H1 (cell line): ENCODE measurements around the gene AP5Z1. TPM values are rescaled to one million over a fixed set of nuclear protein-coding genes. Genes with fewer than 3 reads are reported as not detected.

Experiments
- CTCF ChIA-PET: fragments of 300-600 bp; sonication (Branson Sonifier 250); formaldehyde crosslinking; loops from one replicate; lab custom pipeline; 2021; ENCODE audit not compliant: partially characterized antibody; lab: Charles Lee
- POLR2A ChIA-PET: fragments of 300-600 bp; sonication (Branson Sonifier 250); formaldehyde crosslinking; loops from one replicate; lab custom pipeline; 2021; ENCODE audit warnings: inconsistent platforms; ENCODE audit not compliant: partially characterized antibody; lab: Charles Lee
- DNase-seq, 2 experiments: peaks; one replicate each; pipeline versions ENCODE4 v3.0.0 to v3.0.0-alpha.2; 2010 to 2022; ENCODE audit warnings: low spot score in 2 of 2, low read depth in 1 of 2, mixed read lengths in 1 of 2
- FAIRE-seq: peaks from 2 replicates; lab custom pipeline; 2011; peaks lifted over from hg19 to GRCh38; lab: Jason Lieb, UNC
- H2AFZ ChIP-seq: 2 replicates; pipeline ENCODE4 v1.8.1; 2012; ENCODE audit warnings: low read length, inconsistent platforms
- H2AK5ac ChIP-seq: 2 replicates; pipeline ENCODE4 v1.6.1; 2013; ENCODE audit warnings: low read depth, low read length
- H2BK120ac ChIP-seq: replicated peaks from 2 replicates; pipeline ENCODE3; 2013; ENCODE audit warnings: low read depth, low read length, inconsistent platforms
- H2BK12ac ChIP-seq: 2 replicates; pipeline ENCODE4 v1.6.1; 2013; ENCODE audit warnings: low read depth, low read length
- H2BK15ac ChIP-seq: 2 replicates; pipeline ENCODE4 v1.6.1; 2013; ENCODE audit warnings: low read length
- H2BK20ac ChIP-seq: 2 replicates; pipeline ENCODE4 v1.6.1; 2013; ENCODE audit warnings: low read length
- H2BK5ac ChIP-seq: 2 replicates; pipeline ENCODE4 v1.6.1; 2013; ENCODE audit warnings: low read depth, low read length
- H3K14ac ChIP-seq: 2 replicates; pipeline ENCODE4 v1.6.1; 2013; ENCODE audit warnings: inconsistent platforms; ENCODE audit not compliant: insufficient read length
- H3K18ac ChIP-seq: 2 replicates; pipeline ENCODE4 v1.6.1; 2013; ENCODE audit warnings: low read length; ENCODE audit errors: extremely low read depth
- H3K23ac ChIP-seq: 2 replicates; pipeline ENCODE4 v1.6.1; 2013; ENCODE audit warnings: inconsistent platforms; ENCODE audit not compliant: insufficient read length
- H3K23me2 ChIP-seq: 2 replicates; pipeline ENCODE4 v1.6.1; 2013; ENCODE audit warnings: low read depth, low read length
- H3K27ac ChIP-seq: 2 replicates; pipeline ENCODE4 v1.6.1; 2011; ENCODE audit warnings: low read depth, low read length, inconsistent platforms
- H3K27me3 ChIP-seq, 4 experiments: replicated peaks in 1 of 4; 1 replicate in 1 of 4; 2 replicates in 3 of 4; pipeline versions ENCODE4 v1.6.1 to v1.8.1; 2011 to 2013; ENCODE audit warnings: low read length in 3 of 4, mild to moderate bottlenecking in 3 of 4, inconsistent platforms in 2 of 4, mixed read lengths in 2 of 4, moderate library complexity in 1 of 4; ENCODE audit not compliant: control insufficient read depth in 3 of 4, insufficient read depth in 3 of 4; ENCODE audit errors: extremely low read depth in 1 of 4
- H3K36me3 ChIP-seq, 4 experiments: 2 replicates each; pipeline versions ENCODE4 v1.6.1 to v1.8.1; 2011 to 2013; ENCODE audit warnings: mild to moderate bottlenecking in 4 of 4, low read length in 3 of 4, moderate library complexity in 2 of 4, control low read depth in 1 of 4, inconsistent platforms in 1 of 4; ENCODE audit not compliant: insufficient read depth in 4 of 4, control insufficient read depth in 2 of 4
- H3K4ac ChIP-seq: replicated peaks from 2 replicates; pipeline ENCODE3; 2013; ENCODE audit warnings: low read length, low read depth, mixed read lengths, inconsistent platforms; ENCODE audit not compliant: insufficient read length
- H3K4me1 ChIP-seq, 4 experiments: replicated peaks in 1 of 4; 1 replicate in 1 of 4; 2 replicates in 3 of 4; pipeline versions ENCODE4 v1.6.1 to v1.8.1; 2011 to 2013; ENCODE audit warnings: low read length in 3 of 4, inconsistent platforms in 2 of 4, mixed read lengths in 1 of 4; ENCODE audit not compliant: insufficient read depth in 4 of 4, control insufficient read depth in 3 of 4
- H3K4me2 ChIP-seq, 2 experiments: 2 replicates each; pipeline versions ENCODE4 v1.6.1 to v1.8.1; 2011 to 2013; ENCODE audit warnings: low read depth in 2 of 2, low read length in 2 of 2, control low read depth in 1 of 2, inconsistent platforms in 1 of 2, mild to moderate bottlenecking in 1 of 2; ENCODE audit not compliant: insufficient read depth in 1 of 2
- H3K4me3 ChIP-seq, 4 experiments: fragments of 200-600, 300-600 bp in 1 of 4; sonication (generic), shearing (Covaris generic), sonication (Bioruptor Twin) in 1 of 4; 2 replicates each; pipeline versions ENCODE4 v1.5.1 to v1.8.1; 2011 to 2016; ENCODE audit warnings: low read length in 4 of 4, low read depth in 3 of 4, control low read depth in 2 of 4, inconsistent platforms in 2 of 4, mild to moderate bottlenecking in 2 of 4, mixed read lengths in 1 of 4, moderate library complexity in 1 of 4; ENCODE audit not compliant: insufficient read depth in 2 of 4; ENCODE audit errors: extremely low read depth in 1 of 4
- H3K56ac ChIP-seq: replicated peaks from 2 replicates; pipeline ENCODE3; 2013; ENCODE audit warnings: low read depth, mild to moderate bottlenecking, mixed read lengths, low read length, inconsistent platforms; ENCODE audit not compliant: insufficient read length
- H3K79me1 ChIP-seq: 2 replicates; pipeline ENCODE4 v1.6.1; 2013; ENCODE audit warnings: low read depth, low read length, control low read depth
- H3K79me2 ChIP-seq, 2 experiments: 2 replicates each; pipeline versions ENCODE4 v1.6.1 to v1.8.1; 2012 to 2013; ENCODE audit warnings: low read length in 2 of 2, mild to moderate bottlenecking in 2 of 2, inconsistent platforms in 1 of 2; ENCODE audit not compliant: insufficient read depth in 2 of 2, control insufficient read depth in 1 of 2
- H3K9ac ChIP-seq, 4 experiments: replicated peaks in 1 of 4; 1 replicate in 1 of 4; 2 replicates in 3 of 4; pipeline versions ENCODE4 v1.6.1 to v1.8.1; 2011 to 2013; ENCODE audit warnings: low read depth in 3 of 4, low read length in 3 of 4, control low read depth in 2 of 4, mild to moderate bottlenecking in 2 of 4, moderate library complexity in 2 of 4, inconsistent platforms in 1 of 4; ENCODE audit errors: extremely low read depth in 1 of 4
- H3K9me3 ChIP-seq, 2 experiments: 2 replicates each; pipeline versions ENCODE4 v1.6.1 to v1.8.1; 2012 to 2013; ENCODE audit warnings: mild to moderate bottlenecking in 2 of 2, moderate library complexity in 2 of 2, control low read depth in 1 of 2, inconsistent platforms in 1 of 2, low read depth in 1 of 2, low read length in 1 of 2, mixed read lengths in 1 of 2; ENCODE audit not compliant: insufficient read depth in 2 of 2
- H4K20me1 ChIP-seq, 2 experiments: replicated peaks in 1 of 2; 2 replicates each; pipeline versions ENCODE3 to v1.8.1; 2011 to 2013; ENCODE audit warnings: inconsistent platforms in 2 of 2, low read length in 2 of 2, mild to moderate bottlenecking in 1 of 2; ENCODE audit not compliant: insufficient read depth in 2 of 2, control insufficient read depth in 1 of 2
- H4K5ac ChIP-seq: 2 replicates; pipeline ENCODE4 v1.6.1; 2013; ENCODE audit warnings: low read length, low read depth, mixed read lengths, inconsistent platforms; ENCODE audit not compliant: insufficient read length
- H4K8ac ChIP-seq: 2 replicates; pipeline ENCODE4 v1.8.0; 2013; ENCODE audit warnings: mild to moderate bottlenecking, moderate library complexity, low read length, inconsistent platforms; ENCODE audit not compliant: insufficient read depth; ENCODE audit errors: extremely low read depth
- H4K91ac ChIP-seq: replicated peaks from 2 replicates; pipeline ENCODE3; 2013; ENCODE audit warnings: low read length, mixed read lengths, inconsistent platforms; ENCODE audit not compliant: insufficient read length
- BACH1 ChIP-seq: IDR thresholded peaks from 2 replicates; pipeline ENCODE4 v1.6.1; 2012; ENCODE audit warnings: low read length, improper control_type of control experiment
- CHD1 ChIP-seq: IDR thresholded peaks from 2 replicates; pipeline ENCODE4 v1.6.1; 2012; ENCODE audit warnings: low read depth, low read length, improper control_type of control experiment
- CTBP2 ChIP-seq: IDR thresholded peaks from 2 replicates; pipeline ENCODE4 v1.7.0; 2011; ENCODE audit warnings: borderline replicate concordance, mild to moderate bottlenecking, moderate library complexity, mixed read lengths, low read length; ENCODE audit not compliant: insufficient read depth, insufficient read length
- FOSL1 ChIP-seq: IDR thresholded peaks from 2 replicates; pipeline ENCODE4 v1.6.1; 2011; ENCODE audit warnings: mild to moderate bottlenecking, low read depth, low read length, moderate library complexity; ENCODE audit not compliant: insufficient read depth
- HDAC2 ChIP-seq, 2 experiments: fragments of 300-600 bp in 1 of 2; sonication (generic) in 1 of 2; IDR thresholded peaks; 2 replicates each; pipeline ENCODE4 v1.6.1; 2011 to 2012; ENCODE audit warnings: low read depth in 2 of 2, low read length in 2 of 2, mild to moderate bottlenecking in 2 of 2, moderate library complexity in 2 of 2, borderline replicate concordance in 1 of 2, inconsistent platforms in 1 of 2
- JUND ChIP-seq: IDR thresholded peaks from 2 replicates; pipeline ENCODE4 v1.6.1; 2011; ENCODE audit warnings: mild to moderate bottlenecking, improper control_type of control experiment, low read length
- KDM4A ChIP-seq: IDR thresholded peaks from one replicate; pipeline ENCODE4 v1.7.1; 2012; ENCODE audit warnings: low read depth, mild to moderate bottlenecking, moderate library complexity, low read length, inconsistent platforms; ENCODE audit not compliant: severe bottlenecking
- NANOG ChIP-seq: IDR thresholded peaks from 2 replicates; pipeline ENCODE4 v1.6.1; 2011; ENCODE audit warnings: low read length, low read depth, mild to moderate bottlenecking, inconsistent platforms; ENCODE audit not compliant: insufficient read depth, poor library complexity, severe bottlenecking
- RXRA ChIP-seq: IDR thresholded peaks from 2 replicates; pipeline ENCODE4 v1.6.1; 2011; ENCODE audit warnings: low read depth, mild to moderate bottlenecking, low read length, moderate library complexity; ENCODE audit not compliant: insufficient read depth
- SP1 ChIP-seq: IDR thresholded peaks from 2 replicates; pipeline ENCODE4 v1.6.1; 2011; ENCODE audit warnings: low read depth, low read length
- SP2 ChIP-seq: IDR thresholded peaks from 2 replicates; pipeline ENCODE4 v1.6.1; 2012; ENCODE audit warnings: mild to moderate bottlenecking, low read length, inconsistent platforms
- TAF1 ChIP-seq: IDR thresholded peaks from 2 replicates; pipeline ENCODE4 v1.6.1; 2011; ENCODE audit warnings: mild to moderate bottlenecking, low read depth, low read length
- YY1 ChIP-seq: IDR thresholded peaks from 2 replicates; pipeline ENCODE4 v1.6.1; 2011; ENCODE audit warnings: low read depth, mild to moderate bottlenecking, low read length
- WGBS, 2 experiments: shearing (Covaris generic) in 1 of 2; methylation state at CpG; one replicate each; pipeline versions ENCODE4 v1.1.6 to v1.1.7; 2013 to 2015; ENCODE audit warnings: low lambda C conversion rate in 2 of 2, mixed read lengths in 2 of 2, inconsistent platforms in 1 of 2, low coverage in 1 of 2, missing lambda C conversion rate in 1 of 2; ENCODE audit not compliant: insufficient replicate concordance in 2 of 2, insufficient coverage in 1 of 2, insufficient read length in 1 of 2; ENCODE audit errors: extremely low coverage in 1 of 2, missing lambda C conversion rate in 1 of 2; 5-methylcytosine and 5-hydroxymethylcytosine counted together
- polyA plus RNA-seq, 7 experiments: library from polyadenylated mRNA; depleted of rRNA in 3 of 7; stranded (reverse) in 5 of 7; unstranded in 2 of 7; fragments of >200 nt in 5 of 7; fragments of 200-250 nt in 2 of 7; gene quantifications; 1 replicate in 5 of 7; 2 replicates in 1 of 7; 4 replicates in 1 of 7; pipeline versions ENCODE4 v1.2.1 to v1.2.3, GENCODE V29; 2011 to 2013; ENCODE audit warnings: missing spikeins in 2 of 7, mixed read lengths in 2 of 7
- total RNA-seq: library from RNA; stranded (reverse); fragmentation: NEBNext Ultra II Directional; extraction: Animal tissue kit (Norgen Biotek cat#: 25700); gene quantifications from 2 replicates; pipeline ENCODE4 v1.2.1, GENCODE V29; 2021

Gene AP5Z1
- total and polyA plus RNA-seq, 2 of the 8 experiments (the other 6 are each of a cell fraction or from before 2014, with no cell fraction given): 24.0 to 24.7 TPM

GRCh38 chr7:4817178-4817901 lies 41.9 kb downstream of the AP5Z1 start:
- POLR2A ChIA-PET: interaction anchor here (0.7 to 1.3 kb wide), 5 partner anchors 10 to 45 kb away, joined by 3 to 5 read pairs (median 4); partner anchors contain the start of gene PAPOLB
- H3K36me3 ChIP-seq: no peaks in the 10 kb centered on the region
- WGBS, 2 experiments: 91% methylated on average over 31 of the region's 38 CpGs; no CpG with 5 or more reads in 1 of the 2 experiments
- TF ChIP-seq SP1: no peak
- no peak for TF ChIP-seq YY1
- no peak for TF ChIP-seq NANOG
- TF ChIP-seq HDAC2 (IDR thresholded peaks at IDR 0.05; ENCODE audit: borderline replicate concordance in 1 of 2, low read depth in 2 of 2, low read length in 2 of 2): no peak
- no peak for TF ChIP-seq SP2
- TF ChIP-seq JUND: no peak
- TF ChIP-seq RXRA: no peak
- no peak for TF ChIP-seq CTBP2
- no peak for TF ChIP-seq KDM4A
- no peak for TF ChIP-seq BACH1
- TF ChIP-seq CHD1: no peak
- no peak for TF ChIP-seq TAF1
- TF ChIP-seq FOSL1: no peak

More at GRCh38 chr7:4817178-4817901, 41.9 kb downstream of the AP5Z1 start:
- no peak overlapping the region for H3K4me3 ChIP-seq
- no peaks in the 10 kb centered on the region for H3K79me1 ChIP-seq
- H3K23ac ChIP-seq: no peak overlapping the region
- no peak overlapping the region for H2AK5ac ChIP-seq
- H3K18ac ChIP-seq: no peak overlapping the region
- H3K4ac ChIP-seq: no peak overlapping the region
- H4K5ac ChIP-seq: no peak overlapping the region
- no peak overlapping the region for H2BK5ac ChIP-seq
- no peaks in the 10 kb centered on the region for H3K4me1 ChIP-seq
- no peaks in the 10 kb centered on the region for H3K23me2 ChIP-seq
- H3K14ac ChIP-seq: no peak overlapping the region
- H3K27me3 ChIP-seq: no peaks in the 10 kb centered on the region
- DNase-seq (no peak), FAIRE-seq (no peak)
- H2BK20ac ChIP-seq: no peak overlapping the region
- no peak overlapping the region for H3K56ac ChIP-seq
- no peak overlapping the region for H3K4me2 ChIP-seq
- no peak overlapping the region for H4K91ac ChIP-seq
- H3K27ac ChIP-seq: no peak overlapping the region
- no peaks in the 10 kb centered on the region for H3K9me3 ChIP-seq
- H3K9ac ChIP-seq: no peak overlapping the region; a peak in 1 of 7 replicates
- H2BK120ac ChIP-seq: no peak overlapping the region
- H4K8ac ChIP-seq: no peak overlapping the region
- no peak overlapping the region for H2BK12ac ChIP-seq
- peaks cover 0 to 2% of the 10 kb centered on the region in 2 experiments for H4K20me1 ChIP-seq
- no peak overlapping the region for H2AFZ ChIP-seq
- H3K79me2 ChIP-seq: no peaks in the 10 kb centered on the region
- H2BK15ac ChIP-seq: no peak overlapping the region
- CTCF ChIA-PET: interaction anchor here (0.7 to 4.8 kb wide), 9 partner anchors 12 to 65 kb away, joined by 3 to 59 read pairs (median 4); no protein-coding TSS in a partner anchor
